ENCODE measurements around the gene GRM7. TPM values are rescaled to one million over a fixed set of nuclear protein-coding genes. Genes with fewer than 3 reads are reported as not detected.

Gene GRM7
- total and polyA plus RNA-seq, 9 of the 15 experiments (the other 6 are each of a cell fraction or from before 2014, with no cell fraction given) = not detected

DNA sequence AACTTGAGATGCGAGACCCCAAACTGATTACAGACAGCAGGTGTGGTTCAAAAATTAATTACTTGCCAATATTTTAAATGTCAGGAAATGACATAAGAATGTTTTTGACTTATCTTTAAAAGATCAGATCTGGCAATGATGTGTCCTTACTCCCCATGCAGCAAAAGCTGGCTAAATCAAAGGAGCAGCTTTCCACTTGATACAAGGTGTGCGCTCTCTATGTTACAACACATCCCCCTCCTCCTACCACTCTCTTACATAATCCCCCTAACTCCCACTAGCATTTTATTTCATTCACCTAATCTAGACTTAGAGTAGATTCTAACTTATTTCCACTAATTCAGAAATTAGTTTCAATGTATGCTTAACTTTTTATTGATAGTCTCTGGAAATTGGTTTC lies 609.0 kb downstream of the GRM7 start:
- H2AFZ ChIP-seq (ENCODE audit: low read depth, low read length) = no peak overlapping the region
- H3K4me2 ChIP-seq (ENCODE audit: insufficient read depth, low read length) = no peak overlapping the region
- BruUV-seq (replicated peaks) = no TSS peak
- ChIA-PET POLR2A (no interaction called here), CTCF (ENCODE audit: low intra/inter-chr PET ratio) (no interaction called here)
- FAIRE-seq (no peak), ATAC-seq (no peak), DNase-seq (ENCODE audit: extremely low read depth in 1 of 4, low spot score in 3 of 4) (no peak)
- no peaks in the 10 kb centered on the region for H4K20me1 ChIP-seq (replicated peaks; ENCODE audit: control insufficient read depth, insufficient read depth, low read length)
- H3K36me3 ChIP-seq (ENCODE audit: control insufficient read depth, insufficient read depth, low read length) = no peaks in the 10 kb centered on the region
- no peak overlapping the region for H3K9ac ChIP-seq (ENCODE audit: insufficient read depth in 1 of 2, low read depth in 2 of 2, low read length in 2 of 2)
- intact Hi-C loops (cut with micrococcal nuclease) (no loop called here), in situ Hi-C loops (cut with MboI) (no loop called here)
- WGBS (ENCODE audit: insufficient coverage, low coverage, missing lambda C conversion rate) = 2% methylated on average over 2 of the region's 2 CpGs
- no peak overlapping the region for H3K4me3 ChIP-seq
- H3K27me3 ChIP-seq (ENCODE audit: control insufficient read depth in 2 of 2, insufficient read depth in 2 of 2, low read length in 2 of 2) = no peaks in the 10 kb centered on the region
- H3K79me2 ChIP-seq (ENCODE audit: control insufficient read depth, insufficient read depth, low read length) = no peaks in the 10 kb centered on the region
- no peak overlapping the region for H3K27ac ChIP-seq (ENCODE audit: extremely low read depth, low read depth, low read length)
- TF ChIP-seq PHB2 (IDR thresholded peaks at IDR 0.05; ENCODE audit: low read depth) (no peak), ZSCAN29 (IDR thresholded peaks at IDR 0.05) (no peak), COPS2 (conservative IDR thresholded peaks at IDR 0.05) (no peak), ZNF408 (CRISPR knock-in tag; IDR thresholded peaks at IDR 0.05; ENCODE audit: low read depth) (no peak), TRIM28 (IDR thresholded peaks at IDR 0.05) (no peak), MEF2A (IDR thresholded peaks at IDR 0.05; ENCODE audit: control insufficient read depth, low read depth, low read length) (no peak), U2AF2 (optimal IDR thresholded peaks at IDR 0.05; ENCODE audit: low read depth, low read length) (no peak), SAFB (IDR thresholded peaks at IDR 0.05; ENCODE audit: borderline replicate concordance, low read depth, low read length) (no peak), ARID1B (IDR thresholded peaks at IDR 0.05) (no peak), RFX1 (IDR thresholded peaks at IDR 0.05) (no peak), RBM34 (IDR thresholded peaks at IDR 0.05; ENCODE audit: borderline replicate concordance, insufficient read depth, low read length) (no peak), CBFA2T3 (IDR thresholded peaks at IDR 0.05) (no peak), FIP1L1 (IDR thresholded peaks at IDR 0.05; ENCODE audit: low read depth, low read length, poor library complexity, severe bottlenecking) (no peak), LEF1 (IDR thresholded peaks at IDR 0.05) (no peak)
- TF ChIP-seq, protein P1, sequence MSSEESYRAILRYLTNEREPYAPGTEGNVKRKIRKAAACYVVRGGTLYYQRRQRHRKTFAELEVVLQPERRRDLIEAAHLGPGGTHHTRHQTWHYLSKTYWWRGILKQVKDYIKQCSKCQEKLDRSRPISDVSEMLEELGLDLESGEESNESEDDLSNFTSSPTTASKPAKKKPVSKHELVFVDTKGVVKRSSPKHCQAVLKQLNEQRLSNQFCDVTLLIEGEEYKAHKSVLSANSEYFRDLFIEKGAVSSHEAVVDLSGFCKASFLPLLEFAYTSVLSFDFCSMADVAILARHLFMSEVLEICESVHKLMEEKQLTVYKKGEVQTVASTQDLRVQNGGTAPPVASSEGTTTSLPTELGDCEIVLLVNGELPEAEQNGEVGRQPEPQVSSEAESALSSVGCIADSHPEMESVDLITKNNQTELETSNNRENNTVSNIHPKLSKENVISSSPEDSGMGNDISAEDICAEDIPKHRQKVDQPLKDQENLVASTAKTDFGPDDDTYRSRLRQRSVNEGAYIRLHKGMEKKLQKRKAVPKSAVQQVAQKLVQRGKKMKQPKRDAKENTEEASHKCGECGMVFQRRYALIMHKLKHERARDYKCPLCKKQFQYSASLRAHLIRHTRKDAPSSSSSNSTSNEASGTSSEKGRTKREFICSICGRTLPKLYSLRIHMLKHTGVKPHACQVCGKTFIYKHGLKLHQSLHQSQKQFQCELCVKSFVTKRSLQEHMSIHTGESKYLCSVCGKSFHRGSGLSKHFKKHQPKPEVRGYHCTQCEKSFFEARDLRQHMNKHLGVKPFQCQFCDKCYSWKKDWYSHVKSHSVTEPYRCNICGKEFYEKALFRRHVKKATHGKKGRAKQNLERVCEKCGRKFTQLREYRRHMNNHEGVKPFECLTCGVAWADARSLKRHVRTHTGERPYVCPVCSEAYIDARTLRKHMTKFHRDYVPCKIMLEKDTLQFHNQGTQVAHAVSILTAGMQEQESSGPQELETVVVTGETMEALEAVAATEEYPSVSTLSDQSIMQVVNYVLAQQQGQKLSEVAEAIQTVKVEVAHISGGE (CRISPR knock-in tag; IDR thresholded peaks at IDR 0.05) = no peak
- TF ChIP-seq, protein P2, sequence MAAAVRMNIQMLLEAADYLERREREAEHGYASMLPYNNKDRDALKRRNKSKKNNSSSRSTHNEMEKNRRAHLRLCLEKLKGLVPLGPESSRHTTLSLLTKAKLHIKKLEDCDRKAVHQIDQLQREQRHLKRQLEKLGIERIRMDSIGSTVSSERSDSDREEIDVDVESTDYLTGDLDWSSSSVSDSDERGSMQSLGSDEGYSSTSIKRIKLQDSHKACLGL (CRISPR knock-in tag; IDR thresholded peaks at IDR 0.05; ENCODE audit: borderline replicate concordance, poor library complexity, severe bottlenecking) = no peak
- TF ChIP-seq, protein P3, sequence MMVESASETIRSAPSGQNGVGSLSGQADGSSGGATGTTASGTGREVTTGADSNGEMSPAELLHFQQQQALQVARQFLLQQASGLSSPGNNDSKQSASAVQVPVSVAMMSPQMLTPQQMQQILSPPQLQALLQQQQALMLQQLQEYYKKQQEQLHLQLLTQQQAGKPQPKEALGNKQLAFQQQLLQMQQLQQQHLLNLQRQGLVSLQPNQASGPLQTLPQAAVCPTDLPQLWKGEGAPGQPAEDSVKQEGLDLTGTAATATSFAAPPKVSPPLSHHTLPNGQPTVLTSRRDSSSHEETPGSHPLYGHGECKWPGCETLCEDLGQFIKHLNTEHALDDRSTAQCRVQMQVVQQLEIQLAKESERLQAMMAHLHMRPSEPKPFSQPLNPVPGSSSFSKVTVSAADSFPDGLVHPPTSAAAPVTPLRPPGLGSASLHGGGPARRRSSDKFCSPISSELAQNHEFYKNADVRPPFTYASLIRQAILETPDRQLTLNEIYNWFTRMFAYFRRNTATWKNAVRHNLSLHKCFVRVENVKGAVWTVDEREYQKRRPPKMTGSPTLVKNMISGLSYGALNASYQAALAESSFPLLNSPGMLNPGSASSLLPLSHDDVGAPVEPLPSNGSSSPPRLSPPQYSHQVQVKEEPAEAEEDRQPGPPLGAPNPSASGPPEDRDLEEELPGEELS (CRISPR knock-in tag; IDR thresholded peaks at IDR 0.05; ENCODE audit: borderline replicate concordance) = no peak
- TF ChIP-seq, protein P4, sequence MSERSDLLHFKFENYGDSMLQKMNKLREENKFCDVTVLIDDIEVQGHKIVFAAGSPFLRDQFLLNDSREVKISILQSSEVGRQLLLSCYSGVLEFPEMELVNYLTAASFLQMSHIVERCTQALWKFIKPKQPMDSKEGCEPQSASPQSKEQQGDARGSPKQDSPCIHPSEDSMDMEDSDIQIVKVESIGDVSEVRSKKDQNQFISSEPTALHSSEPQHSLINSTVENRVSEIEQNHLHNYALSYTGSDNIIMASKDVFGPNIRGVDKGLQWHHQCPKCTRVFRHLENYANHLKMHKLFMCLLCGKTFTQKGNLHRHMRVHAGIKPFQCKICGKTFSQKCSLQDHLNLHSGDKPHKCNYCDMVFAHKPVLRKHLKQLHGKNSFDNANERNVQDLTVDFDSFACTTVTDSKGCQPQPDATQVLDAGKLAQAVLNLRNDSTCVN (CRISPR knock-in tag; IDR thresholded peaks at IDR 0.05) = no peak
- no peaks in the 10 kb centered on the region for H3K4me1 ChIP-seq (replicated peaks in 1 of 2; ENCODE audit: control insufficient read depth in 2 of 2, insufficient read depth in 2 of 2, low read length in 2 of 2)
- H3K9me1 ChIP-seq (ENCODE audit: control insufficient read depth, insufficient read depth, low read length) = no peaks in the 10 kb centered on the region
- H3K9me3 ChIP-seq (replicated peaks; ENCODE audit: control insufficient read depth, insufficient read depth, low read depth, low read length) = peaks cover 2% of the 10 kb centered on the region; the same call in 1 of the 2 replicates

Measured in K562 (cell line).